ENCODE results near the gene C5orf63.

Gene C5orf63

GRCh38 chr5:127041571-127041970 lies 31.7 kb downstream of the C5orf63 start:
- no peaks in the 10 kb centered on the region for H4K20me1 ChIP-seq (ENCODE audit: control insufficient read depth, insufficient read depth, low read depth, low read length)
- no peak overlapping the region for H3K27ac ChIP-seq (ENCODE audit: low read depth, low read length)
- no peaks in the 10 kb centered on the region for H3K27me3 ChIP-seq (ENCODE audit: control insufficient read depth, low read length)
- H3K9me2 ChIP-seq (replicated peaks; ENCODE audit: control insufficient read depth, low read length) = no peaks in the 10 kb centered on the region
- H3K36me3 ChIP-seq (ENCODE audit: control insufficient read depth, low read length) = no peaks in the 10 kb centered on the region
- TF ChIP-seq EZH2phosphoT487 (IDR thresholded peaks at IDR 0.05; ENCODE audit: borderline replicate concordance, low read length) = no peak
- TF ChIP-seq CTCF (IDR thresholded peaks at IDR 0.05; ENCODE audit: low read depth, low read length, poor library complexity, severe bottlenecking) = no peak
- H3F3A ChIP-seq (ENCODE audit: control insufficient read depth, insufficient read depth) = no peaks in the 10 kb centered on the region
- H3K9me3 ChIP-seq (ENCODE audit: control insufficient read depth, insufficient read depth, low read length) = no peaks in the 10 kb centered on the region
- no peak overlapping the region for H3K4me3 ChIP-seq (ENCODE audit: low read length)
- H3K4me1 ChIP-seq (ENCODE audit: control insufficient read depth, low read length) = peaks cover 12% of the 10 kb centered on the region
- H3K4me2 ChIP-seq (ENCODE audit: low read length) = no peak overlapping the region
- no peaks in the 10 kb centered on the region for H3K79me2 ChIP-seq (ENCODE audit: control insufficient read depth, low read length)

GRCh38 chr5:127040796-127041520 lies 32.3 kb downstream of the C5orf63 start:
- no peaks in the 10 kb centered on the region for H3F3A ChIP-seq (ENCODE audit: control insufficient read depth, insufficient read depth)
- no peak overlapping the region for H3K27ac ChIP-seq (ENCODE audit: low read depth, low read length)
- no peaks in the 10 kb centered on the region for H3K27me3 ChIP-seq (ENCODE audit: control insufficient read depth, low read length)
- no peaks in the 10 kb centered on the region for H3K79me2 ChIP-seq (ENCODE audit: control insufficient read depth, low read length)
- no peaks in the 10 kb centered on the region for H4K20me1 ChIP-seq (ENCODE audit: control insufficient read depth, insufficient read depth, low read depth, low read length)
- H3K9me3 ChIP-seq (ENCODE audit: control insufficient read depth, insufficient read depth, low read length) = no peaks in the 10 kb centered on the region
- TF ChIP-seq EZH2phosphoT487 (IDR thresholded peaks at IDR 0.05; ENCODE audit: borderline replicate concordance, low read length) (no peak), CTCF (IDR thresholded peaks at IDR 0.05; ENCODE audit: low read depth, low read length, poor library complexity, severe bottlenecking) (no peak)
- H3K4me2 ChIP-seq (ENCODE audit: low read length) = no peak overlapping the region
- no peaks in the 10 kb centered on the region for H3K36me3 ChIP-seq (ENCODE audit: control insufficient read depth, low read length)
- H3K4me3 ChIP-seq (ENCODE audit: low read length) = no peak overlapping the region
- no peaks in the 10 kb centered on the region for H3K9me2 ChIP-seq (replicated peaks; ENCODE audit: control insufficient read depth, low read length)
- peaks cover 12% of the 10 kb centered on the region for H3K4me1 ChIP-seq (ENCODE audit: control insufficient read depth, low read length)

- H3K79me2 ChIP-seq (ENCODE audit: control insufficient read depth, low read length) = no peaks in the 10 kb centered on the region
Measured at GRCh38 chr5:127038550-127038949, 34.8 kb downstream of the C5orf63 start.

More at GRCh38 chr5:127038550-127038949, 34.8 kb downstream of the C5orf63 start:
- Histone ChIP-seq H4K20me1 (ENCODE audit: control insufficient read depth, insufficient read depth, low read depth, low read length) (no peaks in the 10 kb centered on the region), H3K27me3 (ENCODE audit: control insufficient read depth, low read length) (no peaks in the 10 kb centered on the region), H3K36me3 (ENCODE audit: control insufficient read depth, low read length) (no peaks in the 10 kb centered on the region), H3K4me2 (ENCODE audit: low read length) (no peak overlapping the region), H3K4me3 (ENCODE audit: low read length) (no peak overlapping the region), H3K27ac (ENCODE audit: low read depth, low read length) (no peak overlapping the region), H3K4me1 (ENCODE audit: control insufficient read depth, low read length) (peaks cover 12% of the 10 kb centered on the region), H3F3A (ENCODE audit: control insufficient read depth, insufficient read depth) (no peaks in the 10 kb centered on the region), H3K9me2 (replicated peaks; ENCODE audit: control insufficient read depth, low read length) (no peaks in the 10 kb centered on the region), H3K9me3 (ENCODE audit: control insufficient read depth, insufficient read depth, low read length) (no peaks in the 10 kb centered on the region)
- TF ChIP-seq CTCF (IDR thresholded peaks at IDR 0.05; ENCODE audit: low read depth, low read length, poor library complexity, severe bottlenecking) = no peak
- no peak for TF ChIP-seq EZH2phosphoT487 (IDR thresholded peaks at IDR 0.05; ENCODE audit: borderline replicate concordance, low read length)
